HepG2 (cell line): ENCODE measurements around the gene CARMIL3. TPM values are rescaled to one million over a fixed set of nuclear protein-coding genes. Genes with fewer than 3 reads are reported as not detected.

Experiments
- CEBPZ ChIP-seq: IDR thresholded peaks from 2 replicates; pipeline ENCODE4 v1.6.1; 2012; ENCODE audit warnings: low read length, improper control_type of control experiment
- ELK4 ChIP-seq: sonication (generic); formaldehyde crosslinking; IDR thresholded peaks from 2 replicates; pipeline ENCODE4 v1.9.0; 2021; ENCODE audit warnings: missing genetic modification reagents, borderline replicate concordance
- ETV5 ChIP-seq: IDR thresholded peaks from 2 replicates; pipeline ENCODE4 v1.6.1; 2018; ENCODE audit warnings: missing biosample characterization, missing genetic modification reagents, inconsistent platforms, borderline replicate concordance
- HIC2 ChIP-seq: sonication (generic); formaldehyde crosslinking; IDR thresholded peaks from 2 replicates; pipeline ENCODE4 v1.9.0; 2022; ENCODE audit warnings: low read depth, missing genetic modification reagents
- SRY ChIP-seq: sonication (generic); formaldehyde crosslinking; IDR thresholded peaks from 2 replicates; pipeline ENCODE4 v1.8.0; 2022; ENCODE audit warnings: mild to moderate bottlenecking, missing genetic modification reagents
- ZBTB40 ChIP-seq, 2 experiments: fragments of 450-650 bp in 1 of 2; sonication (generic) in 1 of 2; formaldehyde crosslinking in 1 of 2; IDR thresholded peaks; 2 replicates each; pipeline versions ENCODE4 v1.6.1 to v1.8.0; 2016 to 2022; ENCODE audit warnings: antibody characterized with exemption in 1 of 2, mild to moderate bottlenecking in 1 of 2, missing genetic modification reagents in 1 of 2
- ZMYM4 ChIP-seq: sonication (generic); formaldehyde crosslinking; IDR thresholded peaks from 2 replicates; pipeline ENCODE4 v1.8.1; 2023; ENCODE audit warnings: mild to moderate bottlenecking, missing genetic modification reagents
- ZNF224 ChIP-seq: sonication (generic); formaldehyde crosslinking; IDR thresholded peaks from 2 replicates; pipeline ENCODE4 v1.5.0; 2020; ENCODE audit warnings: mild to moderate bottlenecking, missing genetic modification reagents
- ZNF607 ChIP-seq: sonication (generic); formaldehyde crosslinking; IDR thresholded peaks from 2 replicates; pipeline ENCODE4 v1.5.1; 2020; ENCODE audit warnings: missing genetic modification reagents, mild to moderate bottlenecking, borderline replicate concordance
- ZNF772 ChIP-seq: sonication (generic); formaldehyde crosslinking; IDR thresholded peaks from 2 replicates; pipeline ENCODE4 v1.5.0; 2020; ENCODE audit warnings: mild to moderate bottlenecking, missing genetic modification reagents
- polyA plus RNA-seq, 8 experiments: library from polyadenylated mRNA; depleted of rRNA in 3 of 8; stranded (reverse) in 7 of 8; unstranded in 1 of 8; fragments of >200 nt; fragmentation: Illumina TruSeq in 4 of 8; extraction: Trizol in 4 of 8; gene quantifications; 2 replicates each; pipeline versions ENCODE4 v1.2.1 to v1.2.3, GENCODE V29; 2011 to 2016; ENCODE audit warnings: low read depth in 4 of 8, missing spikeins in 1 of 8, mixed read lengths in 1 of 8; ENCODE audit not compliant: insufficient read depth in 1 of 8
- total RNA-seq, 5 experiments: library from RNA; depleted of rRNA; stranded (reverse); fragments of >200 nt; fragmentation: Illumina TruSeq; extraction: Trizol; gene quantifications; 2 replicates each; pipeline ENCODE4 v1.2.3, GENCODE V29; 2016; ENCODE audit warnings: low read depth in 1 of 5

CARMIL3 gene
- total and polyA plus RNA-seq, 2 of the 13 experiments (the other 11 are each of a cell fraction or from before 2014, with no cell fraction given), result 0.27 to 0.55 TPM

- TF ChIP-seq ZNF607 (CRISPR knock-in tag) (no peak), ZNF224 (CRISPR knock-in tag) (no peak), ZMYM4 (CRISPR knock-in tag) (no peak), ZBTB40 (IDR thresholded peaks at IDR 0.05) (no peak), ZBTB40 (CRISPR knock-in tag; IDR thresholded peaks at IDR 0.05) (peak; percentile 64; the same call in 1 of the 2 replicates), CEBPZ (no peak), ELK4 (CRISPR knock-in tag) (no peak), HIC2 (CRISPR knock-in tag) (no peak), SRY (CRISPR knock-in tag) (0 out of 2 replicates have a peak, but pooled peaks have one; percentile 20), ETV5 (CRISPR knock-in tag) (no peak), ZNF772 (CRISPR knock-in tag) (no peak)
These were observed 23.0 kb downstream of the CARMIL3 start (continued) for GRCh38 chr14:24074625-24075484.
